H9 (cell line): Measurements from ENCODE around the gene KCTD5. TPM values are rescaled to one million over a fixed set of nuclear protein-coding genes. Genes with fewer than 3 reads are reported as not detected.

ENCODE experiments used
- DNase-seq: peaks from one replicate; pipeline ENCODE4 v3.0.0-alpha.2; 2017
- H2AFZ ChIP-seq: one replicate; pipeline ENCODE4 v1.6.1; 2013; ENCODE audit warnings: mild to moderate bottlenecking, low read length, control low read depth, moderate library complexity
- H2AK5ac ChIP-seq: 2 replicates; pipeline ENCODE4 v1.6.1; 2013; ENCODE audit warnings: low read length, control low read depth, mixed read lengths; ENCODE audit not compliant: insufficient read length
- H2BK120ac ChIP-seq: one replicate; pipeline ENCODE4 v1.6.1; 2013; ENCODE audit warnings: low read depth, mild to moderate bottlenecking, low read length, control low read depth, inconsistent platforms; ENCODE audit not compliant: poor library complexity, severe bottlenecking
- H2BK12ac ChIP-seq: 2 replicates; pipeline ENCODE4 v1.6.1; 2013; ENCODE audit warnings: low read length, control low read depth, mixed read lengths, low read depth; ENCODE audit not compliant: insufficient read length
- H2BK15ac ChIP-seq: 2 replicates; pipeline ENCODE4 v1.6.1; 2013; ENCODE audit warnings: low read depth, low read length, control low read depth
- H2BK20ac ChIP-seq: one replicate; pipeline ENCODE4 v1.6.1; 2013; ENCODE audit warnings: low read depth, mild to moderate bottlenecking, low read length, control low read depth, inconsistent platforms; ENCODE audit not compliant: poor library complexity, severe bottlenecking
- H2BK5ac ChIP-seq: 2 replicates; pipeline ENCODE4 v1.6.1; 2013; ENCODE audit warnings: low read length, control low read depth, mixed read lengths; ENCODE audit not compliant: insufficient read length
- H3K14ac ChIP-seq: 2 replicates; pipeline ENCODE4 v1.6.1; 2013; ENCODE audit warnings: low read length, control low read depth; ENCODE audit not compliant: insufficient read depth
- H3K18ac ChIP-seq: 2 replicates; pipeline ENCODE4 v1.6.1; 2013; ENCODE audit warnings: low read depth, mild to moderate bottlenecking, mixed read lengths, low read length, control low read depth; ENCODE audit not compliant: insufficient read length
- H3K23ac ChIP-seq: 2 replicates; pipeline ENCODE4 v1.6.1; 2013; ENCODE audit warnings: low read length, control low read depth, mixed read lengths, low read depth; ENCODE audit not compliant: insufficient read length
- H3K23me2 ChIP-seq: 2 replicates; pipeline ENCODE4 v1.6.1; 2013; ENCODE audit warnings: low read depth, mild to moderate bottlenecking, mixed read lengths, low read length, control low read depth; ENCODE audit not compliant: insufficient read length, poor library complexity, severe bottlenecking
- H3K27ac ChIP-seq: 2 replicates; pipeline ENCODE4 v1.5.1; 2013; ENCODE audit warnings: low read length, control low read depth, mixed read lengths, low read depth; ENCODE audit not compliant: insufficient read length
- H3K27me3 ChIP-seq: 2 replicates; pipeline ENCODE4 v1.6.1; 2013; ENCODE audit warnings: low read length, control low read depth, inconsistent platforms; ENCODE audit not compliant: insufficient read depth
- H3K4ac ChIP-seq: 2 replicates; pipeline ENCODE4 v1.6.1; 2013; ENCODE audit warnings: low read depth, mild to moderate bottlenecking, control low read depth, inconsistent platforms, low read length, moderate library complexity
- H3K4me1 ChIP-seq: 2 replicates; pipeline ENCODE4 v1.6.1; 2013; ENCODE audit warnings: low read length, control low read depth, inconsistent platforms; ENCODE audit not compliant: insufficient read depth
- H3K4me2 ChIP-seq: 2 replicates; pipeline ENCODE4 v1.6.1; 2013; ENCODE audit warnings: low read length, control low read depth, mixed read lengths; ENCODE audit not compliant: insufficient read length, insufficient read depth
- H3K56ac ChIP-seq: 2 replicates; pipeline ENCODE4 v1.6.1; 2013; ENCODE audit warnings: low read depth, mild to moderate bottlenecking, mixed read lengths, low read length, control low read depth; ENCODE audit not compliant: insufficient read length
- H3K79me1 ChIP-seq: 2 replicates; pipeline ENCODE4 v1.6.1; 2013; ENCODE audit warnings: low read depth, mild to moderate bottlenecking, moderate library complexity, low read length, control low read depth, inconsistent platforms; ENCODE audit not compliant: insufficient read depth, poor library complexity, severe bottlenecking
- H3K79me2 ChIP-seq: 2 replicates; pipeline ENCODE4 v1.6.1; 2013; ENCODE audit warnings: low read length, control low read depth, inconsistent platforms; ENCODE audit not compliant: insufficient read depth
- H3K9ac ChIP-seq: 2 replicates; pipeline ENCODE4 v1.6.1; 2013; ENCODE audit warnings: low read length, control low read depth, mixed read lengths; ENCODE audit not compliant: insufficient read length; ENCODE audit errors: extremely low read depth
- H3K9me3 ChIP-seq: one replicate; pipeline ENCODE4 v1.6.1; 2013; ENCODE audit warnings: low read depth, low read length, inconsistent platforms; ENCODE audit not compliant: control insufficient read depth
- H3T11ph ChIP-seq: one replicate; pipeline ENCODE4 v1.6.1; 2013; ENCODE audit warnings: mild to moderate bottlenecking, low read length, control low read depth, inconsistent platforms
- H4K20me1 ChIP-seq: one replicate; pipeline ENCODE4 v1.6.1; 2013; ENCODE audit not compliant: control insufficient read depth, insufficient read length, insufficient read depth
- H4K5ac ChIP-seq: 2 replicates; pipeline ENCODE4 v1.6.1; 2013; ENCODE audit warnings: low read depth, mild to moderate bottlenecking, mixed read lengths, low read length, control low read depth; ENCODE audit not compliant: insufficient read length
- H4K8ac ChIP-seq: replicated peaks from 2 replicates; pipeline ENCODE4 v1.6.1; 2013; ENCODE audit warnings: low read length, control low read depth, mixed read lengths, low read depth; ENCODE audit not compliant: insufficient read length
- H4K91ac ChIP-seq: 2 replicates; pipeline ENCODE4 v1.6.1; 2013; ENCODE audit warnings: low read depth, mild to moderate bottlenecking, moderate library complexity, mixed read lengths, low read length, control low read depth; ENCODE audit not compliant: insufficient read length
- H3K27ac Mint-ChIP-seq, 3 experiments: 2 replicates in 2 of 3; 3 replicates in 1 of 3; pipeline ENCODE4 v1.8.0; 2020 to 2021; ENCODE audit warnings: mixed read lengths in 3 of 3, mild to moderate bottlenecking in 1 of 3, moderate library complexity in 1 of 3
- H3K27me3 Mint-ChIP-seq: 2 replicates; pipeline ENCODE4 v1.8.0; 2021; ENCODE audit warnings: low read depth, mild to moderate bottlenecking, moderate library complexity, mixed read lengths
- H3K36me3 Mint-ChIP-seq, 3 experiments: 2 replicates in 2 of 3; 3 replicates in 1 of 3; pipeline ENCODE4 v1.8.0; 2020 to 2021; ENCODE audit warnings: low read depth in 3 of 3, mixed read lengths in 3 of 3; ENCODE audit not compliant: insufficient read depth in 1 of 3
- H3K4me1 Mint-ChIP-seq, 2 experiments: 2 replicates each; pipeline ENCODE4 v1.8.0; 2020; ENCODE audit warnings: mixed read lengths in 2 of 2
- H3K4me3 Mint-ChIP-seq, 2 experiments: 2 replicates in 1 of 2; 3 replicates in 1 of 2; pipeline ENCODE4 v1.8.0; 2020 to 2021; ENCODE audit warnings: mild to moderate bottlenecking in 2 of 2, mixed read lengths in 2 of 2, moderate library complexity in 1 of 2
- H3K9me3 Mint-ChIP-seq, 2 experiments: 2 replicates in 1 of 2; 3 replicates in 1 of 2; pipeline ENCODE4 v1.8.0; 2020; ENCODE audit warnings: mild to moderate bottlenecking in 2 of 2, mixed read lengths in 2 of 2, moderate library complexity in 1 of 2
- WGBS: extraction: QIAGEN DNeasy Blood & Tissue Kit; methylation state at CpG from one replicate; pipeline ENCODE4 v1.1.7; 2013; ENCODE audit warnings: missing lambda C conversion rate, low lambda C conversion rate, mixed read lengths; ENCODE audit not compliant: insufficient read length; ENCODE audit errors: extremely low coverage; 5-methylcytosine and 5-hydroxymethylcytosine counted together
- total RNA-seq: library from RNA; stranded (reverse); gene quantifications from 2 replicates; pipeline ENCODE4 v1.2.1, GENCODE V29; 2021
- TF ChIP-seq, protein P1 (sequence below): fragments of 200-600 bp; sonication (generic); conservative IDR thresholded peaks from 3 replicates; pipeline ENCODE4 v1.8.0; 2021; ENCODE audit warnings: antibody characterized with exemption, mild to moderate bottlenecking

Gene KCTD5
- total RNA-seq, 1 experiment from 2014 or later, result 39.9 TPM

DNA sequence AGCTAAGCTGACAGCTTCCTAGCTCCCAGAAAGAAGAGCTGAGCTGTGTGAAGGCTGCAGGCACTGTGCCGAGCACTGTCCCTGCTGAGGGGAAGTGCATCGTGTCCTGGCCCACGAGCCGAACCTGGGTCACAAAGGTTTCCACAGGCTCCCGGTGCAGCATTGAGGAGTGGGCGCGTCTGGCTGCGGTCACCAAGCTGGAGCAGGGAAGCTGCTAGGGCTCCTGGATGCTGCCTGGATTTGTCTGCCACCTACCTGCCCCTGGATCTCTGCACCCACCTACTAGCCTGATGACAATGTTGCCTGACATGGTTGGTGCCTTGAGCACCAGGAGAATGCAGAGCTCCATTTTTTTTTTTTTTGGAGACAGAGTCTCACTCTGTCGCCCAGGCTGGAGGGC lies 63.6 kb downstream of the KCTD5 start:
- Mint-ChIP-seq H3K4me1 (peaks cover 8 to 9% of the 10 kb centered on the region in 2 experiments), H3K36me3 (peaks cover 11 to 14% (median 12%) of the 10 kb centered on the region in 3 experiments; a peak in 6 of 7 replicates), H3K4me3 (no peak overlapping the region), H3K27me3 (no peaks in the 10 kb centered on the region; the same call in 1 of the 2 replicates), H3K27ac (no peak overlapping the region), H3K9me3 (no peaks in the 10 kb centered on the region)
- WGBS, result no CpG with 5 or more reads among the region's 9 CpGs
- no peak overlapping the region for H2AK5ac ChIP-seq
- H2BK15ac ChIP-seq, result no peak overlapping the region
- no peaks in the 10 kb centered on the region for H3K23me2 ChIP-seq
- H3K18ac ChIP-seq, result no peak overlapping the region
- no peak overlapping the region for H3K9ac ChIP-seq
- H3K4me1 ChIP-seq, result no peaks in the 10 kb centered on the region
- no peak overlapping the region for H3K27ac ChIP-seq
- TF ChIP-seq, protein P1, sequence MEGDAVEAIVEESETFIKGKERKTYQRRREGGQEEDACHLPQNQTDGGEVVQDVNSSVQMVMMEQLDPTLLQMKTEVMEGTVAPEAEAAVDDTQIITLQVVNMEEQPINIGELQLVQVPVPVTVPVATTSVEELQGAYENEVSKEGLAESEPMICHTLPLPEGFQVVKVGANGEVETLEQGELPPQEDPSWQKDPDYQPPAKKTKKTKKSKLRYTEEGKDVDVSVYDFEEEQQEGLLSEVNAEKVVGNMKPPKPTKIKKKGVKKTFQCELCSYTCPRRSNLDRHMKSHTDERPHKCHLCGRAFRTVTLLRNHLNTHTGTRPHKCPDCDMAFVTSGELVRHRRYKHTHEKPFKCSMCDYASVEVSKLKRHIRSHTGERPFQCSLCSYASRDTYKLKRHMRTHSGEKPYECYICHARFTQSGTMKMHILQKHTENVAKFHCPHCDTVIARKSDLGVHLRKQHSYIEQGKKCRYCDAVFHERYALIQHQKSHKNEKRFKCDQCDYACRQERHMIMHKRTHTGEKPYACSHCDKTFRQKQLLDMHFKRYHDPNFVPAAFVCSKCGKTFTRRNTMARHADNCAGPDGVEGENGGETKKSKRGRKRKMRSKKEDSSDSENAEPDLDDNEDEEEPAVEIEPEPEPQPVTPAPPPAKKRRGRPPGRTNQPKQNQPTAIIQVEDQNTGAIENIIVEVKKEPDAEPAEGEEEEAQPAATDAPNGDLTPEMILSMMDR, result no peak
- H3K14ac ChIP-seq, result no peak overlapping the region
- H2BK20ac ChIP-seq, result no peak overlapping the region
- H4K91ac ChIP-seq, result no peak overlapping the region
- no peaks in the 10 kb centered on the region for H3K9me3 ChIP-seq
- no peak overlapping the region for H2BK12ac ChIP-seq
- no peak overlapping the region for H2AFZ ChIP-seq
- H3K23ac ChIP-seq, result no peak overlapping the region
- no peaks in the 10 kb centered on the region for H3K79me1 ChIP-seq
- H3T11ph ChIP-seq, result no peak overlapping the region
- no peak overlapping the region for H2BK5ac ChIP-seq
- H3K56ac ChIP-seq, result no peak overlapping the region
- H3K4me2 ChIP-seq, result no peak overlapping the region
- H2BK120ac ChIP-seq, result no peak overlapping the region
- H4K5ac ChIP-seq, result no peak overlapping the region
- H4K8ac ChIP-seq, result no peak overlapping the region
- no peak for DNase-seq
- no peaks in the 10 kb centered on the region for H3K27me3 ChIP-seq
- H3K4ac ChIP-seq, result no peak overlapping the region
- H3K79me2 ChIP-seq, result no peaks in the 10 kb centered on the region
- no peaks in the 10 kb centered on the region for H4K20me1 ChIP-seq
